IMR-90 (cell line): ENCODE results near the gene ZNF862. TPM values are rescaled to one million over a fixed set of nuclear protein-coding genes. Genes with fewer than 3 reads are reported as not detected.
"Not testable (repeated sequence)": the region's sequence is repeated elsewhere in the genome, so short reads cannot be mapped to it uniquely, and the experiment has no call there.

Source experiments
- ATAC-seq: fragments of 200-7000 bp; cut with Tn5 transposase; 2 replicates; pipeline ENCODE4 v1.9.1; 2020; ENCODE audit warnings: low read depth, mild to moderate bottlenecking, moderate library complexity
- BruUV-seq: library from RNA; stranded (reverse); fragments of 400-500 nt; replicated peaks from 2 replicates; lab custom pipeline; 2021; lab: Mats Ljungman, UMichigan
- CTCF ChIA-PET: fragments of 300-600 bp; formaldehyde crosslinking; extraction: SDS; loops from one replicate; lab custom pipeline; 2021; ENCODE audit warnings: antibody characterized with exemption; lab: Yijun Ruan, JAX
- POLR2A ChIA-PET: fragments of 300-600 bp; sonication (Branson Sonifier 250); formaldehyde crosslinking; loops from one replicate; lab custom pipeline; 2022; ENCODE audit warnings: antibody characterized with exemption; ENCODE audit not compliant: unreplicated experiment; lab: Charles Lee
- DNase-seq: peaks from one replicate; pipeline ENCODE4 v3.0.0; 2013
- H2AFZ ChIP-seq: replicated peaks from 2 replicates; pipeline ENCODE3; 2013; ENCODE audit warnings: low read length, mild to moderate bottlenecking; ENCODE audit not compliant: poor library complexity
- H2AK5ac ChIP-seq: 2 replicates; pipeline ENCODE4 v1.6.1; 2013; ENCODE audit warnings: low read depth, low read length, inconsistent platforms
- H2AK9ac ChIP-seq: replicated peaks from 2 replicates; pipeline ENCODE3; 2013; ENCODE audit warnings: mild to moderate bottlenecking, low read depth, low read length, moderate library complexity; ENCODE audit not compliant: poor library complexity
- H2BK120ac ChIP-seq: 2 replicates; pipeline ENCODE4 v1.6.1; 2013; ENCODE audit warnings: low read depth, low read length, inconsistent platforms
- H2BK15ac ChIP-seq: 3 replicates; pipeline ENCODE4 v1.6.1; 2013; ENCODE audit warnings: low read depth, low read length, inconsistent platforms
- H2BK20ac ChIP-seq: 2 replicates; pipeline ENCODE4 v1.6.1; 2013; ENCODE audit warnings: low read depth, mild to moderate bottlenecking, inconsistent platforms, low read length, moderate library complexity
- H2BK5ac ChIP-seq: 2 replicates; pipeline ENCODE4 v1.6.1; 2013; ENCODE audit warnings: mild to moderate bottlenecking, low read depth, low read length, inconsistent platforms; ENCODE audit not compliant: poor library complexity, severe bottlenecking
- H3K14ac ChIP-seq: replicated peaks from 2 replicates; pipeline ENCODE4 v1.6.1; 2013; ENCODE audit warnings: low read depth, low read length, inconsistent platforms
- H3K18ac ChIP-seq: 2 replicates; pipeline ENCODE4 v1.6.1; 2013; ENCODE audit warnings: low read depth, low read length, control low read depth
- H3K23ac ChIP-seq: 2 replicates; pipeline ENCODE4 v1.6.1; 2013; ENCODE audit warnings: low read depth, low read length, inconsistent platforms
- H3K27ac ChIP-seq: 2 replicates; pipeline ENCODE4 v1.5.1; 2013; ENCODE audit warnings: mild to moderate bottlenecking, control low read depth, low read length; ENCODE audit not compliant: insufficient read depth
- H3K27me3 ChIP-seq: 2 replicates; pipeline ENCODE4 v1.6.1; 2013; ENCODE audit warnings: low read length; ENCODE audit not compliant: control insufficient read depth, insufficient read depth
- H3K36me3 ChIP-seq: 2 replicates; pipeline ENCODE4 v1.6.1; 2013; ENCODE audit warnings: low read length, mixed read lengths; ENCODE audit not compliant: control insufficient read depth, insufficient read depth
- H3K4ac ChIP-seq: 2 replicates; pipeline ENCODE4 v1.6.1; 2013; ENCODE audit warnings: low read depth, low read length, inconsistent platforms
- H3K4me1 ChIP-seq: 2 replicates; pipeline ENCODE4 v1.6.1; 2013; ENCODE audit warnings: low read length, mixed read lengths; ENCODE audit not compliant: control insufficient read depth, insufficient read depth
- H3K4me2 ChIP-seq: 2 replicates; pipeline ENCODE4 v1.6.1; 2013; ENCODE audit warnings: low read depth, mild to moderate bottlenecking, control low read depth, low read length, moderate library complexity
- H3K4me3 ChIP-seq: 2 replicates; pipeline ENCODE4 v1.5.1; 2013; ENCODE audit warnings: low read depth, mild to moderate bottlenecking, control low read depth, low read length, moderate library complexity; ENCODE audit not compliant: insufficient read depth
- H3K56ac ChIP-seq: 2 replicates; pipeline ENCODE4 v1.6.1; 2013; ENCODE audit warnings: low read length, inconsistent platforms; ENCODE audit not compliant: insufficient read depth; ENCODE audit errors: extremely low read depth
- H3K79me1 ChIP-seq, 2 experiments: 2 replicates each; pipeline ENCODE4 v1.6.1; 2013; ENCODE audit warnings: low read length in 2 of 2, inconsistent platforms in 1 of 2, low read depth in 1 of 2
- H3K9ac ChIP-seq: 2 replicates; pipeline ENCODE4 v1.6.1; 2013; ENCODE audit warnings: low read depth, low read length, control low read depth
- H3K9me1 ChIP-seq: 2 replicates; pipeline ENCODE4 v1.6.1; 2013; ENCODE audit warnings: low read length, inconsistent platforms; ENCODE audit not compliant: insufficient read depth
- H3K9me3 ChIP-seq: 2 replicates; pipeline ENCODE4 v1.6.1; 2013; ENCODE audit warnings: low read length; ENCODE audit not compliant: control insufficient read depth, insufficient read depth
- H4K20me1 ChIP-seq: 2 replicates; pipeline ENCODE4 v1.6.1; 2013; ENCODE audit warnings: low read length, inconsistent platforms; ENCODE audit not compliant: insufficient read depth
- H4K5ac ChIP-seq: 2 replicates; pipeline ENCODE4 v1.6.1; 2013; ENCODE audit warnings: mild to moderate bottlenecking, low read depth, low read length, control low read depth
- H4K8ac ChIP-seq, 2 experiments: 2 replicates each; pipeline ENCODE4 v1.6.1; 2013; ENCODE audit warnings: low read depth in 2 of 2, low read length in 2 of 2, control low read depth in 1 of 2, inconsistent platforms in 1 of 2
- H4K91ac ChIP-seq: 2 replicates; pipeline ENCODE4 v1.6.1; 2013; ENCODE audit warnings: low read depth, low read length, inconsistent platforms; ENCODE audit not compliant: insufficient read depth
- WGBS, 2 experiments: methylation state at CpG; one replicate each; pipeline versions ENCODE4 v1.1.5 to v1.1.7; 2013; ENCODE audit warnings: missing lambda C conversion rate in 2 of 2; ENCODE audit not compliant: insufficient read length in 1 of 2; ENCODE audit errors: extremely low coverage in 2 of 2; 5-methylcytosine and 5-hydroxymethylcytosine counted together
- dilution Hi-C: fragments of 300-500 bp; cut with HindIII; formaldehyde crosslinking; loops from one replicate; pipeline ENCODE4 v1.14.3; 2018; ENCODE audit warnings: low sequenced_read_pairs; ENCODE audit not compliant: unreplicated experiment
- in situ Hi-C: fragments of 300-500 bp; cut with MboI; formaldehyde crosslinking; loops from 3 replicates; pipeline ENCODE4 v1.14.3; 2019; ENCODE audit warnings: low sequenced_read_pairs, inconsistent platforms, mixed read lengths
- intact Hi-C: fragments of 100-400 bp; cut with micrococcal nuclease; formaldehyde crosslinking; loops from 2 replicates; pipeline ENCODE4 v1.10.0; 2022
- polyA plus RNA-seq, 3 experiments: library from polyadenylated mRNA; depleted of rRNA; stranded (reverse); fragments of >200 nt; gene quantifications; 2 replicates each; pipeline ENCODE4 v1.2.3, GENCODE V29; 2012; ENCODE audit warnings: low replicate concordance in 1 of 3
- total RNA-seq: library from RNA; depleted of rRNA; stranded (reverse); fragments of >200 nt; gene quantifications from 2 replicates; pipeline ENCODE4 v1.2.3, GENCODE V29; 2012

ZNF862 gene
- total and polyA plus RNA-seq, 2 of the 4 experiments (the other 2 are of a cell fraction), result 5.9 to 10.8 TPM

DNA sequence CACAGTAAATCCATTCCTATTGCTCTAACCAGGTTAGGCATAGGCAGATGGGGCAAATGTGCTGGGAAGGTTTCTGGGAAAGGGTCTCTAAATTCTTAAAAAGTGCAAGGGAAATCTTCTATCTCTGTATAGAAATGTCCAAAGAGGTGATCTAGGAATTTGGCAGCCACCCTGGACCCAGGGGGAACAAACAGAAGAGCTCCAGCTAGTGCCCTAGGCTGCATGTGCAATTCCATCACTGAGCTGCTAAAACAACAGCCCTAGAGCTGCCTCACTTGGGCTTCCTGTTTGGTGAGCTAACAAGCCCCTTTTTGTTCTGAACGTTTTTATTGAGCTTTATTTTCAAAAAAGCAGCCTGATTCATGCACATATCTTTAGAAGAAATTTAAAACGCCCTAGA, 52.5 kb downstream of the ZNF862 start:
- H3K4me1 ChIP-seq, H4K91ac ChIP-seq, H3K14ac ChIP-seq, H3K4ac ChIP-seq, H3K27me3 ChIP-seq, ATAC-seq, H3K9me1 ChIP-seq, H3K23ac ChIP-seq, H3K79me1 ChIP-seq, POLR2A ChIA-PET, H3K9ac ChIP-seq, H3K56ac ChIP-seq, H3K4me3 ChIP-seq, DNase-seq, H2BK5ac ChIP-seq, H2BK120ac ChIP-seq, BruUV-seq, intact Hi-C loops, dilution Hi-C loops, CTCF ChIA-PET, H4K8ac ChIP-seq, H2AFZ ChIP-seq, H2AK5ac ChIP-seq, H2BK20ac ChIP-seq, H3K4me2 ChIP-seq, in situ Hi-C loops, H4K5ac ChIP-seq, H3K9me3 ChIP-seq, H2BK15ac ChIP-seq, H4K20me1 ChIP-seq, H3K27ac ChIP-seq, H3K36me3 ChIP-seq, H3K18ac ChIP-seq, H2AK9ac ChIP-seq: not testable (repeated sequence)
- no CpG with 5 or more reads among the region's 2 CpGs for WGBS, 2 experiments

DNA sequence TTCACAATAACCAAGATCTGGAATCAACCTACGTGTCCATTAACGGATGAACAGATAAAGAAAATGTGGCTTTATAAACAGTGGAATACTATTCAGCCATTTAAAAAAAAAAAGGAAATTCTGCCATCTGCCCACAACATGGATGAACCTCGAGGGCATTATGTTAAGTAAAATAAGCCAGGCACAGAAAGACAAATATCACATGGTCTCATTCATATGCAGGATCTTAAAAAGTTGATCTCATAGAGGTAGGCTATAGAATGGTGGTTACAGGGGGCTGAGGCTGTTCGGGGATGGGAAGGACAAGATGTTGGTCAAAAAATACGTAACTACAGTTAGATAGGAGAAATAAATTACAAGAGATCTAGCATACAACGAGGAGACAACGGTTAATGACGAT, 56.8 kb downstream of the ZNF862 start:
- H2BK5ac ChIP-seq, intact Hi-C loops, H3K4me3 ChIP-seq, H4K20me1 ChIP-seq, H3K23ac ChIP-seq, H3K36me3 ChIP-seq, POLR2A ChIA-PET, H3K9me1 ChIP-seq, CTCF ChIA-PET, H4K5ac ChIP-seq, in situ Hi-C loops, H3K4me1 ChIP-seq, H2AK9ac ChIP-seq, DNase-seq, H2AFZ ChIP-seq, H3K9me3 ChIP-seq, H3K27ac ChIP-seq, H2BK15ac ChIP-seq, H3K27me3 ChIP-seq, dilution Hi-C loops, H2BK120ac ChIP-seq, H3K18ac ChIP-seq, H3K4me2 ChIP-seq, H2BK20ac ChIP-seq, H2AK5ac ChIP-seq, H3K56ac ChIP-seq, H3K9ac ChIP-seq, H3K4ac ChIP-seq, ATAC-seq, H3K14ac ChIP-seq, H4K8ac ChIP-seq, H4K91ac ChIP-seq, H3K79me1 ChIP-seq, BruUV-seq: not testable (repeated sequence)
- WGBS, 2 experiments, result no CpG with 5 or more reads among the region's 8 CpGs
